Endodermal cell (in vitro differentiated cells): Measurements from ENCODE around the gene OR7G3. TPM values are rescaled to one million over a fixed set of nuclear protein-coding genes. Genes with fewer than 3 reads are reported as not detected.

Source experiments
- DNase-seq: peaks from one replicate; pipeline ENCODE4 v3.0.0-alpha.2; 2017
- H3K27ac ChIP-seq: 2 replicates; pipeline ENCODE4 v1.5.1; 2013; ENCODE audit warnings: mild to moderate bottlenecking, low read depth, low read length, moderate library complexity
- H3K27me3 ChIP-seq: 2 replicates; pipeline ENCODE4 v1.6.1; 2013; ENCODE audit warnings: mild to moderate bottlenecking, low read length, moderate library complexity; ENCODE audit not compliant: insufficient read depth, control insufficient read depth, poor library complexity, severe bottlenecking
- H3K36me3 ChIP-seq: 2 replicates; pipeline ENCODE4 v1.7.0; 2013; ENCODE audit warnings: mild to moderate bottlenecking, low read length, moderate library complexity; ENCODE audit not compliant: control insufficient read depth, insufficient read depth
- H3K4me1 ChIP-seq: one replicate; pipeline ENCODE4 v1.7.0; 2013; ENCODE audit warnings: low read length; ENCODE audit not compliant: control insufficient read depth, insufficient read depth
- H3K4me3 ChIP-seq: 2 replicates; pipeline ENCODE4 v1.5.1; 2013; ENCODE audit warnings: mild to moderate bottlenecking, low read length, moderate library complexity
- H3K9ac ChIP-seq: 2 replicates; pipeline ENCODE4 v1.6.1; 2013; ENCODE audit warnings: mild to moderate bottlenecking, low read length, moderate library complexity; ENCODE audit not compliant: poor library complexity, severe bottlenecking; ENCODE audit errors: extremely low read depth
- H3K9me3 ChIP-seq: 2 replicates; pipeline ENCODE4 v1.6.1; 2013; ENCODE audit warnings: mild to moderate bottlenecking, low read length, moderate library complexity; ENCODE audit not compliant: control insufficient read depth
- H3K27ac Mint-ChIP-seq: 2 replicates; pipeline ENCODE4 v1.8.0; 2020; ENCODE audit warnings: mixed read lengths
- H3K27me3 Mint-ChIP-seq: 2 replicates; pipeline ENCODE4 v1.8.0; 2021; ENCODE audit warnings: mild to moderate bottlenecking, mixed read lengths; ENCODE audit not compliant: insufficient read depth
- H3K36me3 Mint-ChIP-seq: 2 replicates; pipeline ENCODE4 v1.8.0; 2020; ENCODE audit warnings: low read depth, mixed read lengths
- H3K4me1 Mint-ChIP-seq: 2 replicates; pipeline ENCODE4 v1.8.0; 2020; ENCODE audit warnings: mixed read lengths
- H3K4me3 Mint-ChIP-seq: 2 replicates; pipeline ENCODE4 v1.8.0; 2020; ENCODE audit warnings: mild to moderate bottlenecking, moderate library complexity, mixed read lengths
- H3K9me3 Mint-ChIP-seq: 2 replicates; pipeline ENCODE4 v1.8.0; 2020; ENCODE audit warnings: mild to moderate bottlenecking, mixed read lengths
- CTCF ChIP-seq: fragments of 200-600 bp; sonication (generic); conservative IDR thresholded peaks from 2 replicates; pipeline ENCODE4 v1.5.0; 2021; ENCODE audit warnings: antibody characterized with exemption, mild to moderate bottlenecking
- WGBS, 2 experiments: methylation state at CpG; one replicate each; pipeline versions ENCODE4 v1.1.5 to v1.1.7; 2013; ENCODE audit warnings: missing lambda C conversion rate in 2 of 2, mixed read lengths in 1 of 2; ENCODE audit not compliant: insufficient coverage in 1 of 2, insufficient read length in 1 of 2; 5-methylcytosine and 5-hydroxymethylcytosine counted together
- total RNA-seq, 2 donors: library from RNA; stranded (reverse); fragmentation: NEBNext Ultra II Directional in 1 of 2; extraction: Animal tissue kit (Norgen Biotek cat#: 25700) in 1 of 2; gene quantifications; 2 replicates in 1 of 2; 3 replicates in 1 of 2; pipeline ENCODE4 v1.2.1, GENCODE V29; 2021

OR7G3 gene
- total RNA-seq, 2 donors from 2014 or later = not detected

- Mint-ChIP-seq H3K9me3 (peaks cover 75% of the 10 kb centered on the region), H3K27ac (no peak overlapping the region), H3K27me3 (no peaks in the 10 kb centered on the region), H3K4me1 (no peaks in the 10 kb centered on the region), H3K4me3 (no peak overlapping the region), H3K36me3 (peaks cover 96% of the 10 kb centered on the region)
- H3K9ac ChIP-seq = no peak overlapping the region
- H3K4me3 ChIP-seq = no peak overlapping the region
- 94 to 97% methylated on average over 13 of the region's 13 CpGs for WGBS, 2 experiments
- no peaks in the 10 kb centered on the region for H3K4me1 ChIP-seq
- no peaks in the 10 kb centered on the region for H3K27me3 ChIP-seq
- TF ChIP-seq CTCF = no peak
- peaks cover 95% of the 10 kb centered on the region for H3K36me3 ChIP-seq
- H3K9me3 ChIP-seq = peaks cover 96% of the 10 kb centered on the region
- DNase-seq = no peak
- H3K27ac ChIP-seq = no peak overlapping the region
Measured at GRCh38 chr19:9159891-9160290, 33.1 kb upstream of the OR7G3 start.

- Histone ChIP-seq H3K9ac (no peak overlapping the region), H3K4me1 (no peaks in the 10 kb centered on the region), H3K27me3 (no peaks in the 10 kb centered on the region), H3K9me3 (peaks cover 98% of the 10 kb centered on the region), H3K4me3 (no peak overlapping the region), H3K27ac (no peak overlapping the region), H3K36me3 (peaks cover 95% of the 10 kb centered on the region)
- WGBS, 2 experiments = 95 to 100% methylated on average over 1 of the region's 1 CpG
- Mint-ChIP-seq H3K36me3 (peaks cover 99% of the 10 kb centered on the region), H3K4me1 (no peaks in the 10 kb centered on the region), H3K27ac (no peak overlapping the region), H3K9me3 (peaks cover 89% of the 10 kb centered on the region), H3K27me3 (no peaks in the 10 kb centered on the region), H3K4me3 (no peak overlapping the region)
- no peak for DNase-seq
- no peak for TF ChIP-seq CTCF
Measured at GRCh38 chr19:9156304-9156703, 29.6 kb upstream of the OR7G3 start.

- H3K4me3 Mint-ChIP-seq = no peak overlapping the region
- no peaks in the 10 kb centered on the region for H3K4me1 ChIP-seq
- no peaks in the 10 kb centered on the region for H3K4me1 Mint-ChIP-seq
- H3K9me3 ChIP-seq = peaks cover 98% of the 10 kb centered on the region
- H3K36me3 Mint-ChIP-seq = peaks cover 99% of the 10 kb centered on the region
- no peak for DNase-seq
- H3K27me3 ChIP-seq = no peaks in the 10 kb centered on the region
- WGBS, 2 experiments = 92 to 98% methylated on average over 4 of the region's 4 CpGs
- H3K4me3 ChIP-seq = no peak overlapping the region
- H3K27ac ChIP-seq = no peak overlapping the region
- no peak overlapping the region for H3K9ac ChIP-seq
- peaks cover 89% of the 10 kb centered on the region for H3K9me3 Mint-ChIP-seq
- peaks cover 92% of the 10 kb centered on the region for H3K36me3 ChIP-seq
- no peak for TF ChIP-seq CTCF
- no peak overlapping the region for H3K27ac Mint-ChIP-seq
- H3K27me3 Mint-ChIP-seq = no peaks in the 10 kb centered on the region
Measured at GRCh38 chr19:9155591-9155990, 28.8 kb upstream of the OR7G3 start.
